Mesothelial cell of epicardium (in vitro differentiated cells): ENCODE measurements around the gene GNAI3. TPM values are rescaled to one million over a fixed set of nuclear protein-coding genes. Genes with fewer than 3 reads are reported as not detected.

ENCODE experiments used
- DNase-seq, 2 experiments: peaks; one replicate each; pipeline ENCODE4 v3.0.0; 2021; ENCODE audit warnings: low spot score in 2 of 2; ENCODE audit not compliant: unreplicated experiment in 2 of 2
- H3K27ac Mint-ChIP-seq: 2 replicates; pipeline ENCODE4 v1.8.0; 2021; ENCODE audit warnings: mixed read lengths
- H3K27me3 Mint-ChIP-seq: 2 replicates; pipeline ENCODE4 v1.8.0; 2021; ENCODE audit warnings: low read depth, mixed read lengths
- H3K36me3 Mint-ChIP-seq: 2 replicates; pipeline ENCODE4 v1.8.0; 2021; ENCODE audit warnings: mixed read lengths
- H3K4me1 Mint-ChIP-seq: 2 replicates; pipeline ENCODE4 v1.8.0; 2021; ENCODE audit warnings: mixed read lengths
- H3K4me3 Mint-ChIP-seq: 2 replicates; pipeline ENCODE4 v1.8.0; 2021; ENCODE audit warnings: mild to moderate bottlenecking, moderate library complexity, mixed read lengths
- H3K9me3 Mint-ChIP-seq: 2 replicates; pipeline ENCODE4 v1.8.0; 2021; ENCODE audit warnings: mixed read lengths
- total RNA-seq: library from RNA; stranded (reverse); gene quantifications from 3 replicates; pipeline ENCODE4 v1.2.1, GENCODE V29; 2021
- TF ChIP-seq, protein P1 (sequence below): fragments of 200-600 bp; sonication (generic); IDR thresholded peaks from one replicate; pipeline ENCODE4 v1.5.0; 2021; ENCODE audit warnings: antibody characterized with exemption; ENCODE audit not compliant: unreplicated experiment

Gene GNAI3
- total RNA-seq, 1 donor from 2014 or later, result 8.2 TPM

- peak in 1 of 2 experiments; percentile 51 for DNase-seq
- Mint-ChIP-seq H3K4me3 (peak overlapping the region; percentile 93), H3K4me1 (peaks cover 53% of the 10 kb centered on the region), H3K9me3 (no peaks in the 10 kb centered on the region), H3K36me3 (no peaks in the 10 kb centered on the region), H3K27me3 (no peaks in the 10 kb centered on the region), H3K27ac (peak overlapping the region; percentile 97)
- TF ChIP-seq, protein P1, sequence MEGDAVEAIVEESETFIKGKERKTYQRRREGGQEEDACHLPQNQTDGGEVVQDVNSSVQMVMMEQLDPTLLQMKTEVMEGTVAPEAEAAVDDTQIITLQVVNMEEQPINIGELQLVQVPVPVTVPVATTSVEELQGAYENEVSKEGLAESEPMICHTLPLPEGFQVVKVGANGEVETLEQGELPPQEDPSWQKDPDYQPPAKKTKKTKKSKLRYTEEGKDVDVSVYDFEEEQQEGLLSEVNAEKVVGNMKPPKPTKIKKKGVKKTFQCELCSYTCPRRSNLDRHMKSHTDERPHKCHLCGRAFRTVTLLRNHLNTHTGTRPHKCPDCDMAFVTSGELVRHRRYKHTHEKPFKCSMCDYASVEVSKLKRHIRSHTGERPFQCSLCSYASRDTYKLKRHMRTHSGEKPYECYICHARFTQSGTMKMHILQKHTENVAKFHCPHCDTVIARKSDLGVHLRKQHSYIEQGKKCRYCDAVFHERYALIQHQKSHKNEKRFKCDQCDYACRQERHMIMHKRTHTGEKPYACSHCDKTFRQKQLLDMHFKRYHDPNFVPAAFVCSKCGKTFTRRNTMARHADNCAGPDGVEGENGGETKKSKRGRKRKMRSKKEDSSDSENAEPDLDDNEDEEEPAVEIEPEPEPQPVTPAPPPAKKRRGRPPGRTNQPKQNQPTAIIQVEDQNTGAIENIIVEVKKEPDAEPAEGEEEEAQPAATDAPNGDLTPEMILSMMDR, result no peak
Observed at GRCh38 chr1:109620401-109620791, 72.0 kb downstream of the GNAI3 start.

- Mint-ChIP-seq H3K36me3 (no peaks in the 10 kb centered on the region), H3K4me1 (peaks cover 52% of the 10 kb centered on the region), H3K4me3 (peak overlapping the region; percentile 93), H3K9me3 (no peaks in the 10 kb centered on the region), H3K27me3 (no peaks in the 10 kb centered on the region), H3K27ac (peak overlapping the region; percentile 97)
- TF ChIP-seq, protein P1, result no peak
- DNase-seq, result peak; percentile 82 to 87
Observed at GRCh38 chr1:109620841-109621286, 72.4 kb downstream of the GNAI3 start.

GRCh38 chr1:109621379-109622136 lies 73.1 kb downstream of the GNAI3 start:
- TF ChIP-seq, protein P1, result no peak
- Mint-ChIP-seq H3K27me3 (no peaks in the 10 kb centered on the region), H3K36me3 (no peaks in the 10 kb centered on the region), H3K4me3 (peak overlapping the region; percentile 93), H3K9me3 (no peaks in the 10 kb centered on the region), H3K27ac (peak overlapping the region; percentile 88), H3K4me1 (peaks cover 45% of the 10 kb centered on the region)
- DNase-seq, result no peak

DNA sequence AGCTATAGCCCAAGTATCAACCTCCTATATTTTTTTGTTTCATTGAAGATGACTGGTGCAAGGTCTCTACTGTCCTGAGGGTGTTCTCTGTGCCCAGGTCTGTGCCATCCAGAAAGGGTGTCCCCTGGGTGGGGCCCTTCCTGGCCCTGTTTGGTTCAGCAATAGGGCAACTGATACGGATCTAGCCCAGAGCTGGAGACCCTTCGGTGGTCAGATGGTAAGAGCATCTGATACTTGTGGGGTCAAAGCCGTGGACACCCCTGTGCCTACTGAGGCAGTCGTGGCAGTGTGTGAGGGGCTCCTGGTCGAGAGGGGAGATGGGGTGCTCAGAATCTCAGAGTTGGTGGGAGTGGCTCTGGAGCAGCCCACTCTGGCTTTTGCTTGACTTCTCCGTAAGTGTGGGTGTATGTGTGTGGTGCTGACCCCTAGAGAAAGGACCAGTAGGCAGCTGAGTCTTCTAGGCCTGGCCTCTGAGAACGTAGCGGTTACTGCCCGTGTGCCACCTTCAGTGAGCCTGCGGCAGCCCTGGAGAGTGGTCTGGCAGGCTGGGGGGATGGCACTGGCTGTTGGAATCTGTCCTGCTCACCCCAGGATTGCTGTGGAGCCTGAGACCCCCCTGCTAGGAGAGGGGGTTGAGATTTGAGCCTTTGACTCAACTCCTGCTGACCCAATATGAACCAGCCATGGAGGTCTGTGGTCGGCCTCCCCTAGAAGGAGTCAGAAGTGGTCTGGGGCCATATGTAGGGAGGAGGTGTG lies 73.9 kb downstream of the GNAI3 start:
- no peaks in the 10 kb centered on the region for H3K27me3 Mint-ChIP-seq
- H3K36me3 Mint-ChIP-seq, result no peaks in the 10 kb centered on the region
- TF ChIP-seq, protein P1, result no peak
- no peak for DNase-seq
- H3K27ac Mint-ChIP-seq, result peak overlapping the region; percentile 88
- no peaks in the 10 kb centered on the region for H3K9me3 Mint-ChIP-seq
- peak overlapping the region; percentile 93 for H3K4me3 Mint-ChIP-seq
- H3K4me1 Mint-ChIP-seq, result peaks cover 42% of the 10 kb centered on the region

DNA sequence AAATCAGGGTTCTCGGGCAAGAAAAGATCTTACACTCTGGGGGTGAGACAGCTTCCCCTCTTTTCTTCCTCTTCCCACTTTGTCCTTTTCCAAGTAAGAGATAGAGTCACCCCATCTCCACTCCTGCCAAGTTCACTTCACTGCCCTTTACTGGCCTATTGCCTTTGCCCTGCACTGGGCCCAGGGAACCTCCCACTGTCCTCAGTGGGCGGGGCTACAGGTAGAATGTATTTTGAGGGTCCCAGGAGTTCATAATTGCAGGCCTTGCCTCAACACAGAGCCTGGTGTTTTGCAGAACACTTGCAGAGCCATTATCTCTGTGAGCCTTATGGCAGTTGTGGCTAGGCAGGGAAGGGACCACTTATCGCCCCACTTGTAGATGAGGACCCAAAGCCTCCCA lies 74.5 kb downstream of the GNAI3 start:
- peak overlapping the region; percentile 47 for H3K27ac Mint-ChIP-seq
- DNase-seq, result no peak
- H3K36me3 Mint-ChIP-seq, result peaks cover 6% of the 10 kb centered on the region
- TF ChIP-seq, protein P1, result no peak
- no peaks in the 10 kb centered on the region for H3K27me3 Mint-ChIP-seq
- H3K9me3 Mint-ChIP-seq, result no peaks in the 10 kb centered on the region
- H3K4me1 Mint-ChIP-seq, result peaks cover 42% of the 10 kb centered on the region
- H3K4me3 Mint-ChIP-seq, result peak overlapping the region; percentile 21
